RWPE2 (cell line): ENCODE results near the gene AVEN.
A peak's percentile ranks its signal among the peaks of the same experiment; 100 is the strongest.

Experiments used
- ATAC-seq: fragments of 200-7000 bp; cut with Tn5 transposase; 3 replicates; pipeline ENCODE4 v1.9.1; 2021; ENCODE audit warnings: low read depth
- DNase-seq: peaks from one replicate; pipeline ENCODE4 v3.0.0-alpha.2; 2020; ENCODE audit warnings: low spot score
- H3K27ac ChIP-seq: fragments of 450-650 bp; 2 replicates; pipeline ENCODE4 v1.5.1; 2017; ENCODE audit warnings: mild to moderate bottlenecking; ENCODE audit not compliant: poor library complexity, severe bottlenecking
- H3K27me3 ChIP-seq: fragments of 250-450 bp; sonication (Bioruptor Pico); 2 replicates; pipeline ENCODE4 v1.5.1; 2021; ENCODE audit warnings: mild to moderate bottlenecking, moderate library complexity; ENCODE audit not compliant: insufficient read depth, poor library complexity, severe bottlenecking
- H3K36me3 ChIP-seq: fragments of 250-450 bp; sonication (Bioruptor Pico); 2 replicates; pipeline ENCODE4 v1.5.1; 2020; ENCODE audit warnings: low read depth, mild to moderate bottlenecking, moderate library complexity
- H3K4me1 ChIP-seq: fragments of 250-450 bp; sonication (Bioruptor Pico); 2 replicates; pipeline ENCODE4 v1.5.1; 2021; ENCODE audit warnings: mild to moderate bottlenecking, moderate library complexity; ENCODE audit not compliant: insufficient read depth, poor library complexity, severe bottlenecking
- H3K4me3 ChIP-seq: fragments of 250-450 bp; sonication (Bioruptor Pico); 2 replicates; pipeline ENCODE4 v1.5.1; 2021; ENCODE audit warnings: mild to moderate bottlenecking, moderate library complexity; ENCODE audit not compliant: severe bottlenecking
- H3K9me3 ChIP-seq: fragments of 250-450 bp; sonication (Bioruptor Pico); 2 replicates; pipeline ENCODE4 v1.5.1; 2021; ENCODE audit warnings: mild to moderate bottlenecking, moderate library complexity; ENCODE audit not compliant: severe bottlenecking
- CTCF ChIP-seq: fragments of 450-650 bp; IDR thresholded peaks from one replicate; pipeline ENCODE4 v1.5.1; 2017; ENCODE audit warnings: mild to moderate bottlenecking, moderate library complexity; ENCODE audit not compliant: poor library complexity, severe bottlenecking

The AVEN gene

GRCh38 chr15:34038871-34039789, at the start of gene AVEN:
Gene AVEN (minus strand): TSS chr15:34039204. CDS start chr15:34039046, 158 bp downstream.
- DNase-seq (no peak), ATAC-seq (peak; percentile 67)
- Histone ChIP-seq H3K4me3 (peak within 1 kb of the TSS; percentile 98), H3K27me3 (no peaks in the 10 kb centered on the region), H3K27ac (peak within 1 kb of the TSS; percentile 77), H3K36me3 (no peaks in the 10 kb centered on the region), H3K4me1 (peaks cover 5% of the 10 kb centered on the region), H3K9me3 (no peaks in the 10 kb centered on the region)
- TF ChIP-seq CTCF = no peak

GRCh38 chr15:34085746-34086145, 46.7 kb upstream of the AVEN start:
- ATAC-seq (no peak), DNase-seq (no peak)
- Histone ChIP-seq H3K4me1 (no peaks in the 10 kb centered on the region), H3K36me3 (peaks cover 61% of the 10 kb centered on the region), H3K9me3 (no peaks in the 10 kb centered on the region), H3K4me3 (no peak overlapping the region), H3K27me3 (no peaks in the 10 kb centered on the region), H3K27ac (no peak overlapping the region)
- TF ChIP-seq CTCF = no peak

- H3K36me3 ChIP-seq = peaks cover 44% of the 10 kb centered on the region
- peak; percentile 21 for TF ChIP-seq CTCF
- peak; percentile 89 for ATAC-seq
- H3K4me1 ChIP-seq = no peaks in the 10 kb centered on the region
- no peak overlapping the region for H3K4me3 ChIP-seq
- H3K9me3 ChIP-seq = no peaks in the 10 kb centered on the region
- no peaks in the 10 kb centered on the region for H3K27me3 ChIP-seq
- no peak overlapping the region for H3K27ac ChIP-seq
- DNase-seq = no peak
These were observed 45.1 kb upstream of the AVEN start for GRCh38 chr15:34084086-34084485.

- no peak for ATAC-seq
- Histone ChIP-seq H3K4me1 (no peaks in the 10 kb centered on the region), H3K9me3 (no peaks in the 10 kb centered on the region), H3K27ac (no peak overlapping the region), H3K4me3 (no peak overlapping the region), H3K27me3 (no peaks in the 10 kb centered on the region), H3K36me3 (peaks cover 17% of the 10 kb centered on the region)
- no peak for TF ChIP-seq CTCF
- no peak for DNase-seq
These were observed 40.9 kb upstream of the AVEN start for GRCh38 chr15:34079904-34080303.

- no peaks in the 10 kb centered on the region for H3K9me3 ChIP-seq
- peaks cover 7% of the 10 kb centered on the region for H3K36me3 ChIP-seq
- H3K27ac ChIP-seq = no peak overlapping the region
- no peak overlapping the region for H3K4me3 ChIP-seq
- no peak for DNase-seq
- no peak for TF ChIP-seq CTCF
- H3K4me1 ChIP-seq = no peaks in the 10 kb centered on the region
- ATAC-seq = no peak
- H3K27me3 ChIP-seq = no peaks in the 10 kb centered on the region
These were observed 39.9 kb upstream of the AVEN start for GRCh38 chr15:34078900-34079299.
